Measurements from ENCODE around the gene TENM3. TPM values are rescaled to one million over a fixed set of nuclear protein-coding genes. Genes with fewer than 3 reads are reported as not detected.

TENM3 gene
- total RNA-seq, 2 experiments from 2014 or later: not detected

GRCh38 chr4:182569561-182569960, 326.4 kb downstream of the TENM3 start:
- Mint-ChIP-seq H3K4me3 (no peak overlapping the region), H3K36me3 (ENCODE audit: low read depth) (no peaks in the 10 kb centered on the region), H3K4me1 (ENCODE audit: low read depth) (no peaks in the 10 kb centered on the region), H3K9me3 (no peaks in the 10 kb centered on the region), H3K27me3 (peaks cover 21% of the 10 kb centered on the region), H3K27ac (no peak overlapping the region)
- no peak overlapping the region for H3K27ac ChIP-seq (ENCODE audit: low read depth in 1 of 2, low read length in 2 of 2)
- no peaks in the 10 kb centered on the region for H3K4me1 ChIP-seq (ENCODE audit: insufficient read depth, low read length)
- ChIA-PET POLR2A (no interaction called here), CTCF (interaction anchor here (0.5 kb wide), 1 partner anchor 92 kb away, joined by 3 read pairs; no protein-coding TSS in a partner anchor)
- no peaks in the 10 kb centered on the region for H3K9me3 ChIP-seq (ENCODE audit: control insufficient read depth in 1 of 2, insufficient read depth in 1 of 2, low read length in 2 of 2)
- TF ChIP-seq CTCF (IDR thresholded peaks at IDR 0.05): no peak
- no peak for DNase-seq
- no peaks in the 10 kb centered on the region for H3K27me3 ChIP-seq (ENCODE audit: control insufficient read depth in 1 of 2, insufficient read depth in 2 of 2, low read length in 2 of 2)
- intact Hi-C loops (cut with DNase I, micrococcal nuclease): no loop called here
- no peaks in the 10 kb centered on the region for H3K36me3 ChIP-seq (ENCODE audit: insufficient read depth, low read length)
- H3K4me3 ChIP-seq (ENCODE audit: low read length): no peak overlapping the region
- no peak for ATAC-seq (ENCODE audit: poor library complexity)

- no peak for TF ChIP-seq CTCF (IDR thresholded peaks at IDR 0.05)
- Mint-ChIP-seq H3K9me3 (no peaks in the 10 kb centered on the region), H3K36me3 (ENCODE audit: low read depth) (no peaks in the 10 kb centered on the region), H3K4me1 (ENCODE audit: low read depth) (no peaks in the 10 kb centered on the region), H3K27ac (no peak overlapping the region), H3K4me3 (no peak overlapping the region), H3K27me3 (peaks cover 26% of the 10 kb centered on the region)
- POLR2A ChIA-PET: no interaction called here
- Histone ChIP-seq H3K27me3 (ENCODE audit: control insufficient read depth in 1 of 2, insufficient read depth in 2 of 2, low read length in 2 of 2) (no peaks in the 10 kb centered on the region), H3K4me1 (ENCODE audit: insufficient read depth, low read length) (no peaks in the 10 kb centered on the region), H3K4me3 (ENCODE audit: low read length) (no peak overlapping the region), H3K27ac (ENCODE audit: low read depth in 1 of 2, low read length in 2 of 2) (no peak overlapping the region), H3K9me3 (ENCODE audit: control insufficient read depth in 1 of 2, insufficient read depth in 1 of 2, low read length in 2 of 2) (no peaks in the 10 kb centered on the region), H3K36me3 (ENCODE audit: insufficient read depth, low read length) (no peaks in the 10 kb centered on the region)
- CTCF ChIA-PET: no interaction called here
- no peak for DNase-seq
- no peak for ATAC-seq (ENCODE audit: poor library complexity)
- intact Hi-C loops (cut with DNase I, micrococcal nuclease): no loop called here
Measured at GRCh38 chr4:182574706-182575105, 331.5 kb downstream of the TENM3 start.

- no peak overlapping the region for H3K27ac Mint-ChIP-seq
- H3K4me1 Mint-ChIP-seq (ENCODE audit: low read depth): no peaks in the 10 kb centered on the region
- no peak for DNase-seq
- Histone ChIP-seq H3K27ac (ENCODE audit: low read depth in 1 of 2, low read length in 2 of 2) (no peak overlapping the region), H3K4me1 (ENCODE audit: insufficient read depth, low read length) (no peaks in the 10 kb centered on the region), H3K9me3 (ENCODE audit: control insufficient read depth in 1 of 2, insufficient read depth in 1 of 2, low read length in 2 of 2) (no peaks in the 10 kb centered on the region), H3K27me3 (ENCODE audit: control insufficient read depth in 1 of 2, insufficient read depth in 2 of 2, low read length in 2 of 2) (no peaks in the 10 kb centered on the region), H3K36me3 (ENCODE audit: insufficient read depth, low read length) (no peaks in the 10 kb centered on the region), H3K4me3 (ENCODE audit: low read length) (no peak overlapping the region)
- peaks cover 22% of the 10 kb centered on the region for H3K27me3 Mint-ChIP-seq
- TF ChIP-seq CTCF (IDR thresholded peaks at IDR 0.05): no peak
- no peak overlapping the region for H3K4me3 Mint-ChIP-seq
- ATAC-seq (ENCODE audit: poor library complexity): no peak
- H3K36me3 Mint-ChIP-seq (ENCODE audit: low read depth): no peaks in the 10 kb centered on the region
- no peaks in the 10 kb centered on the region for H3K9me3 Mint-ChIP-seq
- ChIA-PET CTCF (no interaction called here), POLR2A (no interaction called here)
- intact Hi-C loops (cut with DNase I, micrococcal nuclease): no loop called here
Measured at GRCh38 chr4:182575225-182575624, 332.0 kb downstream of the TENM3 start.
